Ovary (tissue), 3 donors: ENCODE data around the gene SCIN.

ENCODE experiments used
- EP300 ChIP-seq: sonication (generic); formaldehyde crosslinking; IDR thresholded peaks from one replicate; pipeline ENCODE4 v1.6.1; 2017; ENCODE audit warnings: antibody characterized with exemption
- POLR2A ChIP-seq: fragments of 450-650 bp; IDR thresholded peaks from one replicate; pipeline ENCODE4 v1.6.1; 2017; ENCODE audit warnings: antibody characterized with exemption, mild to moderate bottlenecking, moderate library complexity
- TF ChIP-seq, protein P1 (sequence below), 3 donors: fragments of 450-650 bp in 2 of 3; fragments of 200-600 bp in 1 of 3; IDR thresholded peaks; one replicate each; pipeline versions ENCODE4 v1.5.1 to v1.8.0; 2016 to 2022; ENCODE audit warnings: antibody characterized with exemption in 3 of 3, mild to moderate bottlenecking in 1 of 3
- donor health status: DM: no; HTN: no; CAD: no.

DNA sequence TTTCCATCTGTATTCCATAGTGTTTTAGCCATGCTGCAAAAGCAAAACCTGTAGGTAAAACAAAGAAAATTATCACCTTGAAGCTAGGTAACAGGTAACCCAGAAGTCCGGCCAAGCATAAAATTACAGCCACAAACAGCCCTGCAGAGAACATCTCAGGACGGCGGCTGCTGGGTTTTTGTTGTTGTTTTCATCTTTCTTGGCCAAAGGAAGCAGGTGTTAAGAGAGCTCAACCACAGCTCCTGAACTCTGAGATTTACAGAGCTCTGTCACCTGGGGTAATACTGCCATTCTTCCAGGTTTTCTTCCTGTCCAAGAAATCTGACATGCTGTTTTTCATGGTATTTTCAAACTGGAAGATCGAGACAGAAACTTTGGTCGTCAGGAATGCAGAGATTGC lies 847 bp upstream of the SCIN start:
- TF ChIP-seq, protein P1, sequence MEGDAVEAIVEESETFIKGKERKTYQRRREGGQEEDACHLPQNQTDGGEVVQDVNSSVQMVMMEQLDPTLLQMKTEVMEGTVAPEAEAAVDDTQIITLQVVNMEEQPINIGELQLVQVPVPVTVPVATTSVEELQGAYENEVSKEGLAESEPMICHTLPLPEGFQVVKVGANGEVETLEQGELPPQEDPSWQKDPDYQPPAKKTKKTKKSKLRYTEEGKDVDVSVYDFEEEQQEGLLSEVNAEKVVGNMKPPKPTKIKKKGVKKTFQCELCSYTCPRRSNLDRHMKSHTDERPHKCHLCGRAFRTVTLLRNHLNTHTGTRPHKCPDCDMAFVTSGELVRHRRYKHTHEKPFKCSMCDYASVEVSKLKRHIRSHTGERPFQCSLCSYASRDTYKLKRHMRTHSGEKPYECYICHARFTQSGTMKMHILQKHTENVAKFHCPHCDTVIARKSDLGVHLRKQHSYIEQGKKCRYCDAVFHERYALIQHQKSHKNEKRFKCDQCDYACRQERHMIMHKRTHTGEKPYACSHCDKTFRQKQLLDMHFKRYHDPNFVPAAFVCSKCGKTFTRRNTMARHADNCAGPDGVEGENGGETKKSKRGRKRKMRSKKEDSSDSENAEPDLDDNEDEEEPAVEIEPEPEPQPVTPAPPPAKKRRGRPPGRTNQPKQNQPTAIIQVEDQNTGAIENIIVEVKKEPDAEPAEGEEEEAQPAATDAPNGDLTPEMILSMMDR (IDR thresholded peaks at IDR 0.05): no peak
- TF ChIP-seq EP300 (no peak), POLR2A (no peak)
